ENCODE measurements around the gene TMEM269. TPM values are rescaled to one million over a fixed set of nuclear protein-coding genes. Genes with fewer than 3 reads are reported as not detected.

The TMEM269 gene
- total and polyA plus RNA-seq, 9 of the 15 experiments (the other 6 are each of a cell fraction or from before 2014, with no cell fraction given): 0.09 to 0.49 (median 0.21) TPM

DNA sequence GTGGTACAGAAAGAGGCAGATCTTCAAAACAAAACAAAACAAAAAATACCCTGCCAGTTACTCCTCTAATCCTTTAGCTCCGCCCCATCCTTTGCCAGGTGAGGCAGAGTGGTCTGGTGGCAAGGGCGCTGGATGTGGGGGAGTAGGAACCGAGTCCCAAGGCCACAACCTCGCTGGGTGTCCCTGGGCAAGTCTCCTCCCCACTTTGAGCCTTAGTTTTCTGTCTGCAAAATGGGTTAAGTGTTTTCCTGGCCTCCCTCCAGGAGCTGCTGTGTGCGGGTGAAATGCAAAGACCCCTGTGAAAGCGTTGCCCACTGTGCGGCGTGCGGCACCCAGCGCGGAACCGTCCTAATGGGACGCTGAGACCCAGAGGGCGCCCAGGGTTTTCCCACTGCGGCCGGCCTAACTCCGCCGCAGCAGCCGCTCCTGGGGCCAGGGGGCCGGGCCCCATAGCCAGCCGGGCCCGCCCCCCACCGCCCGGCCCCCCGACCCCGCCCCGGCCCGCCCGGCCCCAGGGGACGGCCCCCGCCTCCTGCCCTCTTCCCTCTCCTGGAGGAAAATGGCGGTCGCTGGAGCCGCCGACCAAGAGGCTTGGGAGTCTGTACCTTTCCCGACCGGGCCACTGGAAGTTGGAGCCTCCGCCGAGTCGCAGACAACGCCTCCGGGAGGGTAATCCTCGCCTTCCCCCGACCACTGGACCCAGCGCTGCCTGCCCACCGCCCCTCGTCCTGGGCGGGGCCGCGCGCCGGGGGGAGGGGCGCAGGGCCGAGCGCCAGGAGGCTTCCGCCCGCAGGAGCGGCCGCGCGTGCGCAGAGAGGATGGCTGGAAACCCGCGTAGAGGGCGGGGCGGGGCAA, 32.0 kb downstream of the TMEM269 start, which contains the start of the genes ERMAP and SVBP (continued):
- TF ChIP-seq MYNN (IDR thresholded peaks at IDR 0.05) (no peak; the same call in 1 of the 2 replicates), MYNN (CRISPR knock-in tag; IDR thresholded peaks at IDR 0.05) (no peak), PTRF (tag; IDR thresholded peaks at IDR 0.05) (no peak), TFE3 (CRISPR knock-in tag; IDR thresholded peaks at IDR 0.05) (no peak), SOX6 (IDR thresholded peaks at IDR 0.05) (no peak), ZNF282 (CRISPR knock-in tag; IDR thresholded peaks at IDR 0.05) (no peak), TAF1 (IDR thresholded peaks at IDR 0.05; ENCODE audit: control insufficient read depth, extremely low read depth, insufficient read depth, low read length, severe bottlenecking) (peak; percentile 81), STAT5B (CRISPR knock-in tag; IDR thresholded peaks at IDR 0.05) (no peak), ZNF561 (CRISPR knock-in tag; conservative IDR thresholded peaks at IDR 0.05) (no peak), ATF2 (CRISPR knock-in tag; IDR thresholded peaks at IDR 0.05) (no peak), ZNF764 (CRISPR knock-in tag; IDR thresholded peaks at IDR 0.05; ENCODE audit: low read depth) (no peak), ZNF584 (CRISPR knock-in tag; IDR thresholded peaks at IDR 0.05; ENCODE audit: low read depth) (no peak), POLR2B (IDR thresholded peaks at IDR 0.05; ENCODE audit: low read depth, partially characterized antibody) (peak; percentile 69), CTCFL (IDR thresholded peaks at IDR 0.05; ENCODE audit: borderline replicate concordance, insufficient read depth, low read depth, low read length, poor library complexity, severe bottlenecking) (peak; percentile 1), CHCHD3 (CRISPR knock-in tag; IDR thresholded peaks at IDR 0.05) (no peak), TAF7 (tag; IDR thresholded peaks at IDR 0.05) (peak; percentile 81), ZNF695 (CRISPR knock-in tag; IDR thresholded peaks at IDR 0.05) (no peak), SIN3A (IDR thresholded peaks at IDR 0.05; ENCODE audit: borderline replicate concordance in 2 of 2, control insufficient read depth in 1 of 2, low read depth in 2 of 2, low read length in 2 of 2) (peak; percentile 31 to 70; a peak in 2 of 4 replicates)
- TF ChIP-seq, protein P1, sequence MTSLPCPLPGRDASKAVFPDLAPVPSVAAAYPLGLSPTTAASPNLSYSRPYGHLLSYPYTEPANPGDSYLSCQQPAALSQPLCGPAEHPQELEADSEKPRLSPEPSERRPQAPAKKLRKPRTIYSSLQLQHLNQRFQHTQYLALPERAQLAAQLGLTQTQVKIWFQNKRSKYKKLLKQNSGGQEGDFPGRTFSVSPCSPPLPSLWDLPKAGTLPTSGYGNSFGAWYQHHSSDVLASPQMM (CRISPR knock-in tag; IDR thresholded peaks at IDR 0.05): no peak
- TF ChIP-seq, protein P2, sequence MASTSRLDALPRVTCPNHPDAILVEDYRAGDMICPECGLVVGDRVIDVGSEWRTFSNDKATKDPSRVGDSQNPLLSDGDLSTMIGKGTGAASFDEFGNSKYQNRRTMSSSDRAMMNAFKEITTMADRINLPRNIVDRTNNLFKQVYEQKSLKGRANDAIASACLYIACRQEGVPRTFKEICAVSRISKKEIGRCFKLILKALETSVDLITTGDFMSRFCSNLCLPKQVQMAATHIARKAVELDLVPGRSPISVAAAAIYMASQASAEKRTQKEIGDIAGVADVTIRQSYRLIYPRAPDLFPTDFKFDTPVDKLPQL (IDR thresholded peaks at IDR 0.05; ENCODE audit: extremely low read depth, insufficient read length): no peak
